ENCODE results near the gene MAZ. TPM values are rescaled to one million over a fixed set of nuclear protein-coding genes. Genes with fewer than 3 reads are reported as not detected.

The MAZ gene
- total and polyA plus RNA-seq, 2 of the 13 experiments (the other 11 are each of a cell fraction or from before 2014, with no cell fraction given): 203 to 277 TPM

GRCh38 chr16:29807426-29808218 is 1.3 kb downstream of the MAZ start (continued):
- peak; percentile 96 for TF ChIP-seq ZNF142 (CRISPR knock-in tag; IDR thresholded peaks at IDR 0.05)
- no peak for TF ChIP-seq SUZ12 (IDR thresholded peaks at IDR 0.05; ENCODE audit: low read depth, low read length)
- peak; percentile 79; the same call in 1 of the 2 replicates for TF ChIP-seq ZNF713 (CRISPR knock-in tag; IDR thresholded peaks at IDR 0.05)
- peak; percentile 97 for TF ChIP-seq ZNF367 (CRISPR knock-in tag; IDR thresholded peaks at IDR 0.05; ENCODE audit: borderline replicate concordance)
- no peak for TF ChIP-seq PLRG1 (conservative IDR thresholded peaks at IDR 0.05)
- TF ChIP-seq TIGD3 (CRISPR knock-in tag; IDR thresholded peaks at IDR 0.05; ENCODE audit: borderline replicate concordance): peak; percentile 99
- TF ChIP-seq FOXK1 (CRISPR knock-in tag; IDR thresholded peaks at IDR 0.05; ENCODE audit: borderline replicate concordance, low read depth): peak; percentile 68; the same call in 1 of the 2 replicates
- peak; percentile 82 for TF ChIP-seq PHF8 (CRISPR knock-in tag; IDR thresholded peaks at IDR 0.05)
- TF ChIP-seq MEF2D (CRISPR knock-in tag; IDR thresholded peaks at IDR 0.05): peak; percentile 98
- peak; percentile 63; the same call in 1 of the 2 replicates for TF ChIP-seq RBAK (CRISPR knock-in tag; IDR thresholded peaks at IDR 0.05)
- TF ChIP-seq CREB1 (IDR thresholded peaks at IDR 0.05): 0 out of 2 replicates have a peak, but pooled peaks have one; percentile 26
- TF ChIP-seq CREB1 (CRISPR knock-in tag; IDR thresholded peaks at IDR 0.05): no peak
- TF ChIP-seq RORA (CRISPR knock-in tag; IDR thresholded peaks at IDR 0.05): no peak
- peak; percentile 100 for TF ChIP-seq ZNF232 (CRISPR knock-in tag; IDR thresholded peaks at IDR 0.05; ENCODE audit: borderline replicate concordance)
- TF ChIP-seq POGZ (CRISPR knock-in tag; IDR thresholded peaks at IDR 0.05): peak; percentile 75
- TF ChIP-seq TRIM22 (IDR thresholded peaks at IDR 0.05): no peak
- 0 out of 2 replicates have a peak, but pooled peaks have one; percentile 61 for TF ChIP-seq PAF1 (CRISPR knock-in tag; IDR thresholded peaks at IDR 0.05)
- TF ChIP-seq ARNTL (CRISPR knock-in tag; IDR thresholded peaks at IDR 0.05): peak; percentile 97
- TF ChIP-seq KDM1A (CRISPR knock-in tag; IDR thresholded peaks at IDR 0.05): peak; percentile 69
- peak; percentile 93 for TF ChIP-seq MED1 (CRISPR knock-in tag; IDR thresholded peaks at IDR 0.05)
- no peak for TF ChIP-seq ATF6 (CRISPR knock-in tag; conservative IDR thresholded peaks at IDR 0.05)

Data from HepG2 (cell line).